ENCODE data around the gene CTIF. TPM values are rescaled to one million over a fixed set of nuclear protein-coding genes. Genes with fewer than 3 reads are reported as not detected.

CTIF gene
- total RNA-seq, 1 donor from 2014 or later = 15.0 TPM

- no peak for DNase-seq (ENCODE audit: low read depth)
- FAIRE-seq = peak; percentile 55
Measured at GRCh38 chr18:48889981-48890762, 351.3 kb downstream of the CTIF start.

GRCh38 chr18:48891721-48892120 lies 352.9 kb downstream of the CTIF start:
- H3K4me3 ChIP-seq (ENCODE audit: low read depth, low read length) = no peak overlapping the region
- FAIRE-seq (no peak), DNase-seq (ENCODE audit: low read depth) (no peak)
- no peaks in the 10 kb centered on the region for H3K36me3 ChIP-seq (ENCODE audit: control insufficient read depth, insufficient read depth, low read length)
- H3K27me3 ChIP-seq (ENCODE audit: control insufficient read depth, insufficient read depth, low read length) = no peaks in the 10 kb centered on the region
- TF ChIP-seq, protein P1, sequence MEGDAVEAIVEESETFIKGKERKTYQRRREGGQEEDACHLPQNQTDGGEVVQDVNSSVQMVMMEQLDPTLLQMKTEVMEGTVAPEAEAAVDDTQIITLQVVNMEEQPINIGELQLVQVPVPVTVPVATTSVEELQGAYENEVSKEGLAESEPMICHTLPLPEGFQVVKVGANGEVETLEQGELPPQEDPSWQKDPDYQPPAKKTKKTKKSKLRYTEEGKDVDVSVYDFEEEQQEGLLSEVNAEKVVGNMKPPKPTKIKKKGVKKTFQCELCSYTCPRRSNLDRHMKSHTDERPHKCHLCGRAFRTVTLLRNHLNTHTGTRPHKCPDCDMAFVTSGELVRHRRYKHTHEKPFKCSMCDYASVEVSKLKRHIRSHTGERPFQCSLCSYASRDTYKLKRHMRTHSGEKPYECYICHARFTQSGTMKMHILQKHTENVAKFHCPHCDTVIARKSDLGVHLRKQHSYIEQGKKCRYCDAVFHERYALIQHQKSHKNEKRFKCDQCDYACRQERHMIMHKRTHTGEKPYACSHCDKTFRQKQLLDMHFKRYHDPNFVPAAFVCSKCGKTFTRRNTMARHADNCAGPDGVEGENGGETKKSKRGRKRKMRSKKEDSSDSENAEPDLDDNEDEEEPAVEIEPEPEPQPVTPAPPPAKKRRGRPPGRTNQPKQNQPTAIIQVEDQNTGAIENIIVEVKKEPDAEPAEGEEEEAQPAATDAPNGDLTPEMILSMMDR (IDR thresholded peaks at IDR 0.05; ENCODE audit: insufficient read depth, low read length, severe bottlenecking) = no peak

More at GRCh38 chr18:48889981-48890762, 351.3 kb downstream of the CTIF start:
- TF ChIP-seq, protein P1 (IDR thresholded peaks at IDR 0.05; ENCODE audit: insufficient read depth, low read length, severe bottlenecking) = no peak
- H3K27me3 ChIP-seq (ENCODE audit: control insufficient read depth, insufficient read depth, low read length) = no peaks in the 10 kb centered on the region
- no peaks in the 10 kb centered on the region for H3K36me3 ChIP-seq (ENCODE audit: control insufficient read depth, insufficient read depth, low read length)
- H3K4me3 ChIP-seq (ENCODE audit: low read depth, low read length) = no peak overlapping the region

GRCh38 chr18:48892146-48892855 lies 353.5 kb downstream of the CTIF start:
- FAIRE-seq (no peak), DNase-seq (ENCODE audit: low read depth) (peak; percentile 67)
- Histone ChIP-seq H3K27me3 (ENCODE audit: control insufficient read depth, insufficient read depth, low read length) (no peaks in the 10 kb centered on the region), H3K4me3 (ENCODE audit: low read depth, low read length) (no peak overlapping the region), H3K36me3 (ENCODE audit: control insufficient read depth, insufficient read depth, low read length) (no peaks in the 10 kb centered on the region)
- TF ChIP-seq, protein P1 (IDR thresholded peaks at IDR 0.05; ENCODE audit: insufficient read depth, low read length, severe bottlenecking) = no peak

- Histone ChIP-seq H3K36me3 (ENCODE audit: control insufficient read depth, insufficient read depth, low read length) (no peaks in the 10 kb centered on the region), H3K4me3 (ENCODE audit: low read depth, low read length) (no peak overlapping the region), H3K27me3 (ENCODE audit: control insufficient read depth, insufficient read depth, low read length) (no peaks in the 10 kb centered on the region)
- DNase-seq (ENCODE audit: low read depth) (no peak), FAIRE-seq (no peak)
- TF ChIP-seq, protein P1 (IDR thresholded peaks at IDR 0.05; ENCODE audit: insufficient read depth, low read length, severe bottlenecking) = no peak
Measured at GRCh38 chr18:48893061-48893607, 354.3 kb downstream of the CTIF start.

- no peaks in the 10 kb centered on the region for H3K36me3 ChIP-seq (ENCODE audit: control insufficient read depth, insufficient read depth, low read length)
- H3K4me3 ChIP-seq (ENCODE audit: low read depth, low read length) = no peak overlapping the region
- TF ChIP-seq, protein P1 (IDR thresholded peaks at IDR 0.05; ENCODE audit: insufficient read depth, low read length, severe bottlenecking) = no peak
- FAIRE-seq (no peak), DNase-seq (ENCODE audit: low read depth) (no peak)
- H3K27me3 ChIP-seq (ENCODE audit: control insufficient read depth, insufficient read depth, low read length) = no peaks in the 10 kb centered on the region
Measured at GRCh38 chr18:48893608-48894600, 355.1 kb downstream of the CTIF start.
